Ectodermal cell (in vitro differentiated cells): ENCODE results near the gene DMTF1.
A peak's percentile ranks its signal among the peaks of the same experiment; 100 is the strongest.
"Not testable (repeated sequence)": the region's sequence is repeated elsewhere in the genome, so short reads cannot be mapped to it uniquely, and the experiment has no call there.

Experiments used
- H3K27ac ChIP-seq: 2 replicates; pipeline ENCODE4 v1.7.0; 2013; ENCODE audit warnings: mild to moderate bottlenecking, low read depth, low read length; ENCODE audit not compliant: insufficient read depth, poor library complexity, severe bottlenecking
- H3K27me3 ChIP-seq: 2 replicates; pipeline ENCODE4 v1.7.0; 2013; ENCODE audit warnings: mild to moderate bottlenecking, low read length; ENCODE audit not compliant: insufficient read depth, control insufficient read depth, poor library complexity, severe bottlenecking
- H3K36me3 ChIP-seq: one replicate; pipeline ENCODE4 v1.7.0; 2013; ENCODE audit warnings: low read length; ENCODE audit not compliant: control insufficient read depth, insufficient read depth
- H3K4me1 ChIP-seq: one replicate; pipeline ENCODE4 v1.7.0; 2013; ENCODE audit warnings: low read length; ENCODE audit not compliant: control insufficient read depth, insufficient read depth
- H3K4me3 ChIP-seq: 2 replicates; pipeline ENCODE4 v1.7.0; 2013; ENCODE audit warnings: low read depth, low read length, control low read depth; ENCODE audit not compliant: insufficient read depth
- H3K9me3 ChIP-seq: 2 replicates; pipeline ENCODE4 v1.7.0; 2013; ENCODE audit warnings: mild to moderate bottlenecking, low read length, moderate library complexity; ENCODE audit not compliant: control insufficient read depth
- WGBS, 2 experiments: methylation state at CpG; one replicate each; pipeline ENCODE4 v1.1.7; 2013; ENCODE audit warnings: missing lambda C conversion rate in 2 of 2; 5-methylcytosine and 5-hydroxymethylcytosine counted together

DMTF1 gene

GRCh38 chr7:87192784-87193487 lies 40.7 kb downstream of the DMTF1 start:
- H3K4me3 ChIP-seq, result no peak overlapping the region
- WGBS, 2 experiments, result 95 to 99% methylated on average over 6 of the region's 6 CpGs
- H3K4me1 ChIP-seq, result no peaks in the 10 kb centered on the region
- H3K36me3 ChIP-seq, result peaks cover 83% of the 10 kb centered on the region
- no peak overlapping the region for H3K27ac ChIP-seq
- no peaks in the 10 kb centered on the region for H3K27me3 ChIP-seq
- no peaks in the 10 kb centered on the region for H3K9me3 ChIP-seq

- no peaks in the 10 kb centered on the region for H3K27me3 ChIP-seq
- H3K9me3 ChIP-seq, result no peaks in the 10 kb centered on the region
- H3K36me3 ChIP-seq, result peaks cover 76% of the 10 kb centered on the region
- H3K4me1 ChIP-seq, result no peaks in the 10 kb centered on the region
- no peak overlapping the region for H3K27ac ChIP-seq
- H3K4me3 ChIP-seq, result no peak overlapping the region
- WGBS, 2 experiments, result 89 to 96% methylated on average over 1 of the region's 1 CpG
Observed at GRCh38 chr7:87193912-87194311, 41.7 kb downstream of the DMTF1 start.

DNA sequence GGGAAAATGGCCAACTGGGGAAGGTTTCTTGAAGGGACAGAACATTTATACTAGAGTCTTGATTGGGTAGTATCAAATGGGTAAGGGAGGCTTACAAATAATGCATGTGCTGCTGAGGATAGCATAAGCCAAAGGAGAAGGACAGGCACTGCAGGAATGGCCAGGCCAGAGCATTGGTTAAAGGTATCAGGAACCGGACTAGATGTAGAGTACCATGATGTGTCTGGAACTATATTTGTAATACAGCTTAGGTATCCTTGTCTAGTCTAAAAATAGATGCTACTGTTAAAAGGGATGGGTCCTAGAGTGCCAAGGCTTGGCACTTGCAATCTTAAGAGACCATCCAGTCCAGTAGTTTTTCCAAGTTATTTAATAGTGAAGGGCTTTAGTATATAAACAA lies 47.0 kb downstream of the DMTF1 start:
- WGBS, 2 experiments, result 92 to 96% methylated on average over 1 of the region's 1 CpG
- H3K4me3 ChIP-seq, result no peak overlapping the region
- H3K36me3 ChIP-seq, result peaks cover 41% of the 10 kb centered on the region
- no peaks in the 10 kb centered on the region for H3K9me3 ChIP-seq
- no peaks in the 10 kb centered on the region for H3K4me1 ChIP-seq
- no peaks in the 10 kb centered on the region for H3K27me3 ChIP-seq
- H3K27ac ChIP-seq, result no peak overlapping the region

GRCh38 chr7:87199700-87200450 lies 47.6 kb downstream of the DMTF1 start:
- no peaks in the 10 kb centered on the region for H3K4me1 ChIP-seq
- peak overlapping the region; percentile 38 for H3K27ac ChIP-seq
- no peak overlapping the region for H3K4me3 ChIP-seq
- 96 to 97% methylated on average over 6 of the region's 6 CpGs for whole genome bisulfite sequencing, 2 experiments
- H3K9me3 ChIP-seq, result no peaks in the 10 kb centered on the region
- H3K27me3 ChIP-seq, result no peaks in the 10 kb centered on the region
- H3K36me3 ChIP-seq, result peaks cover 36% of the 10 kb centered on the region

DNA sequence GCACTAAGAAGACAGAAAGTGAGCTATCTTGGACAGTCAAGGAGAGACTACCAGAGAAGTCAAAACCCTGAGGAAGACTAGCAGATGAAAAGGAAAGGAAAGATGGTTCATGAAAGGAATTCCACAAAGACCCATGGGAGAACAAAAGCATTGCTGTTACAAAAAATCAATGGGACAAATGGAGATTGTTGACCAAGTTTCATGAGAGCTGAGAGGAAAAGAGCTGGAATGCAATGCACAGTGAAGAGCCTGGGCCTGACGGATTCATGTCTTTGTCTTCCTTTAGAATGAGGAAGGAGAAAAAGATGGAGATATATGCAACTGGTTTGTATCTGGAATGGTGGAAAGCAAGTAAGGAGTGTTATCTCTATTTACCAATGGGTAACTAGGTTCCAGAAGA lies 50.0 kb downstream of the DMTF1 start:
- peaks cover 20% of the 10 kb centered on the region for H3K36me3 ChIP-seq
- H3K4me3 ChIP-seq, result no peak overlapping the region
- no peaks in the 10 kb centered on the region for H3K27me3 ChIP-seq
- no peaks in the 10 kb centered on the region for H3K4me1 ChIP-seq
- no peak overlapping the region for H3K27ac ChIP-seq
- WGBS, 2 experiments, result 84 to 98% methylated on average over 1 of the region's 1 CpG
- peaks cover 3% of the 10 kb centered on the region for H3K9me3 ChIP-seq

DNA sequence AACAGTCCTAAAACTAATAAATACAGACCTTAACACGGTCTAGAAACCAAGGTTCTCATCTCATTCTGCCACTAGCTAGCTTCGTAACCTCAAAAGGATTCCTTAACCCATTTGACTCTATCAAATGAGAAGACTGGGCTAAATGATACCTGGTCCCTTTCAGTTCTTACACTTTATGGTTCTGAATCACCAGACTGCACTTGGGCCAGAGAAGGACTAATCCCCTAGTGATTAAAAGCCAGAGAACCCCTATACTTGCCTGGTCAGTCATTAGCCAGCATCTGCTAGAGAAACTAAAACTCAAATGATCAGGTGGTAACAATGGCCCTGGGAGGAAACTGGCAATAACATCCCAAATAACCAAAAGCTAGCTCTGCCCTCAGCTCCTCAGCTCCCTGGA lies 50.5 kb downstream of the DMTF1 start:
- 84 to 97% methylated on average over 2 of the region's 2 CpGs for WGBS, 2 experiments
- Histone ChIP-seq H3K4me1 (no peaks in the 10 kb centered on the region), H3K4me3 (no peak overlapping the region), H3K27me3 (no peaks in the 10 kb centered on the region), H3K9me3 (peaks cover 3% of the 10 kb centered on the region), H3K27ac (no peak overlapping the region), H3K36me3 (peaks cover 15% of the 10 kb centered on the region)

DNA sequence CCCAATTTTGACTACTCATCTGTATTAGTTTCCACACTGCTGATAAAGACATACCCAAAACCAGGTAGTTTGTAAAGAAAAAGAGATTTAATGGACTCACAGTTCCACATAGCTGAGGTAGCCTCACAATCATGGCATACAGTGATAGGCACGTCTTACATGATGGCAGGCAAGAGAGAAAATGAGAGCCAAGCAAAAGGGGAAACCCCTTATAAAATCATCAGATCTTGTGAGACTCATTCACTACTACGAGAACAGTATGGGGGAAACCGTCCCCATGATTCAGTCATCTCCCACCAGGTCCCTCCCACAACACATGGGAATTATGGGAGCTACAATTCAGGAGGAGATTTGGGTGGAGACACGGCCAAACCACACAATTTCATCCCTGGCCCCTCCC lies 51.7 kb downstream of the DMTF1 start:
- H3K27ac ChIP-seq, result not testable (repeated sequence)

DNA sequence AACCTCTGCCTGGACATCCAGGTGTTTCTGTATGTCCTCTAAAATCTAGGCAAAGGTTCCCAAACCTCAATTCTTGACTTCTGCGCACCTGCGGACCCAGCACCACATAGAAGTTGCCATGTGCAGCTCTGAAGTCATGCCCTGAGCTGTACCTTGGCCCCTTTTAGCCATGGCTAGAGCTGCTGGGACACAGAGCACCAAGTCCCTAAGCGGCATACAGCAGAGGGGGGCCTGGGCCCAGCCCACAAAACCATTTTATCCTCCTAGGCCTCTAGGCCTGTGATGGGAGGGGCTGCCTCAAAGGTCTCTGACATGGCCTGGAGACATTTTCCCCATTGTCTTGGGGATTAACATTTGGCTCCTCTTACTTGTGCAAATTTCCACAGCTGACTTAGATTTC lies 52.7 kb downstream of the DMTF1 start:
- H3K27me3 ChIP-seq, result no peaks in the 10 kb centered on the region
- 77 to 81% methylated on average over 3 of the region's 3 CpGs for WGBS, 2 experiments
- no peak overlapping the region for H3K27ac ChIP-seq
- peaks cover 5% of the 10 kb centered on the region for H3K36me3 ChIP-seq
- H3K4me1 ChIP-seq, result no peaks in the 10 kb centered on the region
- peaks cover 3% of the 10 kb centered on the region for H3K9me3 ChIP-seq
- H3K4me3 ChIP-seq, result no peak overlapping the region

More for the DNA sequence above, 51.7 kb downstream of the DMTF1 start:
- not testable (repeated sequence) for H3K9me3 ChIP-seq, H3K36me3 ChIP-seq, H3K4me3 ChIP-seq, H3K4me1 ChIP-seq, H3K27me3 ChIP-seq
- WGBS, 2 experiments, result 82 to 94% methylated on average over 4 of the region's 4 CpGs

DNA sequence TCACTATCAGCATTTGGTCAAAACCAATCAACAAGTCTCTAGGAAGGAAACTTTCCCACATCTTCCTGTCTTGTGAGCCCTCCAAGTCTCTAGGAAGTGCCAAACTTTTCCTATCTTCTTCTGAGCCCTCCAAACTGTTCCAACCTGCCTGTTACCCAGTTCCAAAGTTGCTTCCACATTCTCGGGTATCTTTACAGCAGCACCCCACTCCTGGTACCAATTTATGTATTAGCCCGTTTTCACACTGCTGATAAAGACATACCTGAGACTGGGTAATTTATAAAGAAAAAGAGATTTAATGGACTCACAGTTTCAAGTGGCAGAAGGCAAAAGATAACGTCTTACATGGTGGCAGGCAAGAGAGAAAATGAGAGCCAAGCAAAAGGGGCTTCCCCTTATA lies 53.4 kb downstream of the DMTF1 start:
- H3K4me3 ChIP-seq, H3K9me3 ChIP-seq, H3K36me3 ChIP-seq, H3K4me1 ChIP-seq, H3K27ac ChIP-seq, H3K27me3 ChIP-seq: not testable (repeated sequence)
- 91 to 93% methylated on average over 3 of the region's 3 CpGs for WGBS, 2 experiments

GRCh38 chr7:87206361-87206760 lies 54.1 kb downstream of the DMTF1 start:
- no peak overlapping the region for H3K4me3 ChIP-seq
- H3K27me3 ChIP-seq, result no peaks in the 10 kb centered on the region
- H3K9me3 ChIP-seq, result peaks cover 3% of the 10 kb centered on the region
- H3K27ac ChIP-seq, result no peak overlapping the region
- no peaks in the 10 kb centered on the region for H3K4me1 ChIP-seq
- H3K36me3 ChIP-seq, result no peaks in the 10 kb centered on the region
- WGBS, 2 experiments, result 97 to 100% methylated on average over 1 of the region's 1 CpG
